ENCODE results near the gene GALNT12. TPM values are rescaled to one million over a fixed set of nuclear protein-coding genes. Genes with fewer than 3 reads are reported as not detected.

The GALNT12 gene
- total RNA-seq, 6 experiments from 2014 or later = 0.07 to 0.32 (median 0.15) TPM; not detected in 2

DNA sequence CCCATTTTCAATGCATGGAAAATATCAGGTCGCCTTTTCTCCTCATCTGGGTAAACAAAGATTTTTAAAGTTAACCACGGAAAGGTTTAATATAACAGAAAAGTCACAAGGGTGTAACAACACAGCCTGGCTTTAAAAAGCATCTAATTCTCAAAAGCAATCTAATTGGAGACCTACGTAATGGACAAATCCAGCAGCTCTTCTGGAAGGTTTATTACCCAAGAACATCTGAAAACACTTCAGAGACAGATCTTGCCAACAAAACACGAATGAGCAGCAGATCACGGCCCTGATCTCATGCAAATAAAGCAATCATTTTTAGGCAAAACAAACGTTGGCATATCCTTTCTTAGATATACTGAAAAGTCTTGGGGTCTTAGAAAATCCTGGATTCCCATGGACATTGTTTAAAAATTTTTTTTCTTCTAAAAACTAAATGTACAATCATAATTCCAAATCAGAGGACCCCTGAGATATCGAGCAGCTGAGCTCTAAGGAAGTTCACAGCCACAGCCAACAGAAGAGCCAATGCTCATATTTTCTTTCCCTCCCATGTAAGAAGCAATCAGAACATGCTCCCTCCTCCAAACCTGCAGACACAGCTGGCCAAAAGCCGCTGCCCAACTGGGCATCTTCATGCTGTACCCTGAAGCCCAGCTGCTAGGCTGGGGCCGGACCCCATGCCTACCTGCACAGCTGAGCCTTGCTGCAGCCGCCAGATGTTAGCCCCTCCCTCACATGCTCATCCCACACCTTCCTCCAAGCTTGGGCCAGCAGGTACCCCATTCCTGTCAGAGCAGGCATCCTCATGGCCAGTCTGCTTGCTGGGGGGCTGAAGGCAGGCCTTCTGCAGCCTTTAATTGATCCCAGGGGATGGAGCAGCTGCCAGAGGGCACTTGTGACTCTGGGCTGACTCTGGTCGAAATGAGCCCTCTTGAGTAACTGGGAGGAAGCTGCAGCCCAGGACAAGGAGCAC lies 22.4 kb upstream of the GALNT12 start:
- H3K27ac Mint-ChIP-seq = no peak overlapping the region
- H3K4me1 Mint-ChIP-seq (ENCODE audit: low read depth) = no peaks in the 10 kb centered on the region
- no peak for DNase-seq
- H3K27me3 Mint-ChIP-seq (ENCODE audit: insufficient read depth) = no peaks in the 10 kb centered on the region; the same call in 1 of the 2 replicates
- TF ChIP-seq, protein P1, sequence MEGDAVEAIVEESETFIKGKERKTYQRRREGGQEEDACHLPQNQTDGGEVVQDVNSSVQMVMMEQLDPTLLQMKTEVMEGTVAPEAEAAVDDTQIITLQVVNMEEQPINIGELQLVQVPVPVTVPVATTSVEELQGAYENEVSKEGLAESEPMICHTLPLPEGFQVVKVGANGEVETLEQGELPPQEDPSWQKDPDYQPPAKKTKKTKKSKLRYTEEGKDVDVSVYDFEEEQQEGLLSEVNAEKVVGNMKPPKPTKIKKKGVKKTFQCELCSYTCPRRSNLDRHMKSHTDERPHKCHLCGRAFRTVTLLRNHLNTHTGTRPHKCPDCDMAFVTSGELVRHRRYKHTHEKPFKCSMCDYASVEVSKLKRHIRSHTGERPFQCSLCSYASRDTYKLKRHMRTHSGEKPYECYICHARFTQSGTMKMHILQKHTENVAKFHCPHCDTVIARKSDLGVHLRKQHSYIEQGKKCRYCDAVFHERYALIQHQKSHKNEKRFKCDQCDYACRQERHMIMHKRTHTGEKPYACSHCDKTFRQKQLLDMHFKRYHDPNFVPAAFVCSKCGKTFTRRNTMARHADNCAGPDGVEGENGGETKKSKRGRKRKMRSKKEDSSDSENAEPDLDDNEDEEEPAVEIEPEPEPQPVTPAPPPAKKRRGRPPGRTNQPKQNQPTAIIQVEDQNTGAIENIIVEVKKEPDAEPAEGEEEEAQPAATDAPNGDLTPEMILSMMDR (IDR thresholded peaks at IDR 0.05) = no peak
- H3K36me3 Mint-ChIP-seq (ENCODE audit: low read depth) = peaks cover 27% of the 10 kb centered on the region
- H3K4me3 Mint-ChIP-seq = no peak overlapping the region
- no peaks in the 10 kb centered on the region for H3K9me3 Mint-ChIP-seq

DNA sequence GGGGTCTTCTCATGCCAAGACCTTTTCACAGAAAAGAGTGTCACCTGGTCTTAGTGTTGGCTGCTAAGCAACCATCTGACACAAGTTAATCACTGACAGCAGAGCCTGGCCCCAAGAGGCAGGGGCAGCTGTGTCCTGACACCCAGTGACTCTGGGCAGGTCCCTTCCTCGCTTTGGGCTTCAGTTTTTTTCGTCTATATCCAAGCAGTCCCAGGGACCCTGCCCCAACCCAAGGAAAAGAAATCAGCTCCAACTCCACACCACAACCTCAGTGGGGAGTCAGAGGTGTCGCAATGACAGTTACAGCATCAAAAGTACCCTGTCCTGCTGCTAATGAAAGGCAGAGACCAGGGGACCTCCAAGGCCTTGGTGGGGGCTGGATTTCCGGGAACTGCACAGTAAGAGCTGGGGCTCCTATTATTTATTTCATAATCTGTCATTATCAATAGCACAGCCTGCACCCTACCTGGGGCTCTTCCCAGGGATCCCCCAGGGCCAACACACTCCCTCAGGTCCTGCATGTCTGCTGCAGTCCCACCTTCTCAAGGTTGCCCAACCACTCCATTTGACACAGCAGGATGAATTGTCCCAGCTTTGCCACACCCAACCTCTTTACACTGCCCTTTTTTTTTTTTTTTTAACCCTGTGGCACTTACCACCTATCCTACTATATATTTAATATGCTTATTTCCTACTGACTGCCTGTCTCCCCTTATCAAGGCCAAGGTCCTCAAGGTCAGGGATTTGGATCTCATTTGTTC lies 20.5 kb upstream of the GALNT12 start:
- Mint-ChIP-seq H3K27me3 (ENCODE audit: insufficient read depth) (no peaks in the 10 kb centered on the region; the same call in 1 of the 2 replicates), H3K27ac (no peak overlapping the region), H3K4me1 (ENCODE audit: low read depth) (peaks cover 14% of the 10 kb centered on the region), H3K4me3 (no peak overlapping the region), H3K9me3 (no peaks in the 10 kb centered on the region), H3K36me3 (ENCODE audit: low read depth) (peaks cover 26% of the 10 kb centered on the region)
- TF ChIP-seq, protein P1 (IDR thresholded peaks at IDR 0.05) = no peak
- DNase-seq = no peak

DNA sequence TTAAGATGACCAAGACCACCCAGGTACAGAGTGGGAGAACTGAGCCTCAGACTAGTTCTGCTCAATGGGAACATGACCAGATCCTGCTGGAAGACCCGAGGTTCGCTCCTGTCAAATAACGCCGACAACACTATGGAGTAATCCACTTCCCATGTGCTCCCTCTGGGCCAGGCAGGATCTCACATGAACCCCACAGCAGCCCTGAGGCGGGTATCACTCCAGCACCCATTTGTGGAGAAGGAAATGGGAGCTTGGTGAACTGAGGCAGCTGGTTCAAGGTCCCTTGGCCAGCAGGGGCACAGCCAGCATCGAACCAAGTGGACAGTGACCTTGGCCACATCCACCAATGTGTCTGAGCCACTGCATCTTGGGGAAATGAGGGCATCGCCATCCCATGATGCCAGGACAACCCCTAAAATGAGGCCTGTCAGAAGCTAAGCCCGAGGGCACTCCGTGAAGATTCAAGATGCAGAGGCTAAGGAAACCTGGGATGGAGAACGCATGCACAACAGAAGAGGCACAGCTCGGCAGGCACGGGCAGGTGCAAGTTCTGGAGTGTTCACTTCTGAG lies 19.6 kb upstream of the GALNT12 start:
- Mint-ChIP-seq H3K4me3 (no peak overlapping the region), H3K27ac (no peak overlapping the region), H3K9me3 (no peaks in the 10 kb centered on the region)

DNA sequence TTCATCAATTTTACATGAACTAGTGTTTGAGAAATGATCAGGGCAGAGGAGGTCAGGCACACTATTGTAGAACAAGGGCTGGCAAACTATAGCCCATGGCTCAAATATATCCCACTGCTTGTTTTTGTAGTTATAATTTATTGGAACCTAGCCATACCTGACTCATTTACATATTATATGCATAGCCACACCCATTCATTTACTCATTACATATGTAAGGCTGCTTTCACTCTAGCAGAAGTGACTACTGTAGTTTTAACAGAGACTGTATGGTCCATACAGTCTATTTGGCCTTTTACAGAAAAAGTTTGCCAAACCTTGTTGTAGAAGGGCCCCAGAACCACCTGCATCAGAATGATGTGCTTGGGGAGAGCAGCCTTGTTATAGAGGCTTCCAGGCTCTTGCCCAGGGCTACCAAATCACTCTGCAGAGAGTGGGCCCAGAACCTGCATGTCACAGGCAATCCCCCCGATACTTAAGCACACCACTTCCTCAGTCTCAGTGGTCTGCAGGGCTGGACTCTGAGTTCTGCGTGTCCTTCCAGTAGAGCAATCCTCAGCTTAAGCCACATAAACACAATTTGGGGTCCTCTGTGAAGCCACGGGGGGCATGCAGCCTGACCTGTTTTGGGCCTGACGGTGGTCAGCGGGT lies 17.9 kb upstream of the GALNT12 start:
- no peak overlapping the region for H3K4me3 Mint-ChIP-seq
- H3K27me3 Mint-ChIP-seq (ENCODE audit: insufficient read depth) = no peaks in the 10 kb centered on the region
- no peaks in the 10 kb centered on the region for H3K9me3 Mint-ChIP-seq
- DNase-seq = no peak
- TF ChIP-seq, protein P1 (IDR thresholded peaks at IDR 0.05) = no peak
- H3K36me3 Mint-ChIP-seq (ENCODE audit: low read depth) = peaks cover 7% of the 10 kb centered on the region; the same call in 1 of the 2 replicates
- no peak overlapping the region for H3K27ac Mint-ChIP-seq
- H3K4me1 Mint-ChIP-seq (ENCODE audit: low read depth) = peaks cover 26% of the 10 kb centered on the region

More for the DNA sequence above, 19.6 kb upstream of the GALNT12 start:
- no peak for DNase-seq
- H3K4me1 Mint-ChIP-seq (ENCODE audit: low read depth) = peaks cover 20% of the 10 kb centered on the region
- peaks cover 17% of the 10 kb centered on the region for H3K36me3 Mint-ChIP-seq (ENCODE audit: low read depth)
- TF ChIP-seq, protein P1 (IDR thresholded peaks at IDR 0.05) = no peak
- H3K27me3 Mint-ChIP-seq (ENCODE audit: insufficient read depth) = no peaks in the 10 kb centered on the region; the same call in 1 of the 2 replicates
